ENCODE data around the gene MTUS2.
"Not testable (repeated sequence)": the region's sequence is repeated elsewhere in the genome, so short reads cannot be mapped to it uniquely, and the experiment has no call there.

Gene MTUS2

DNA sequence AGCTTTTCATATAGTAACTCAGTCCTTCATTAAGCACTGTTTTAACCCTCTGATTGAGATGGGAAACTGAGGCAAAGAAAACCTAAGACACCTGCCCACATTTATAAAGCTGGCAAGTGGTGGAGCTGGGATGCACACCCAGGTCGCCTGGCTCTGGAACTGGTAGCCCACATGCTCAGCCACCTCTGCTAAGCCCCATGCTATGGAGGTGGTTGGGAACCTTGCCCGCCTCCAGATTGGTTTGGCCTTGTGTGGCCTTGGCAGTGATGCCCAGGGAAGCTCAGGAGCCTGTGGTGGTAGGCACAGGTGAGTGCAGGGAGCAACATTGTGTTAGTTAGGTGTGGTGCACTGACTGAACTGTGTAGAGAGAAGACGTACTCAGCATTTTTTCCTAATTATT lies 370.2 kb downstream of the MTUS2 start:
- no peak for DNase-seq (ENCODE audit: extremely low spot score)
- ChIA-PET CTCF (no interaction called here), POLR2A (no interaction called here)
- TF ChIP-seq ZNF384 (IDR thresholded peaks at IDR 0.05) (no peak), FOXM1 (IDR thresholded peaks at IDR 0.05; ENCODE audit: borderline replicate concordance) (no peak), HDGF (IDR thresholded peaks at IDR 0.05; ENCODE audit: borderline replicate concordance) (no peak), FOXA1 (IDR thresholded peaks at IDR 0.05) (no peak), SUZ12 (IDR thresholded peaks at IDR 0.05) (no peak), L3MBTL2 (conservative IDR thresholded peaks at IDR 0.05) (no peak)

DNA sequence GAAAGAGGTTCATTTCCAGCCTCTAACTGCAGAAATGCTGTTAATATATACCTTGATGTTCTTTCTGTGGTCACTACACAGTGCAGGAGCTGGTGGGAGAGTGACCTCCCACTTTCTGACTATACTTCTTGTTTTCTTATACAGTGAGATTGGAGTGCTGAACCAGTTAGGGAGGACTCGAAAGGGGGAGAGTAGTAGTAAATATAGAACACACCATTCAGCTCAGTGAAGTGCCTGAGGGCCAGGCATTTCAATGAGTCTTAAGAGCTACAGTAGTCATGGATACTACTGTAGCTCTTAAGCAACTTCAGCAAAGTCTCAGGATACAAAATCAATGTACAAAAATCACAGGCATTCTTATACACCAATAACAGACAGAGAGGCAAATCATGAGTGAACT lies 372.9 kb downstream of the MTUS2 start:
- ChIA-PET POLR2A (no interaction called here), CTCF (no interaction called here)
- TF ChIP-seq SP1 (IDR thresholded peaks at IDR 0.05) (no peak), ELF4 (IDR thresholded peaks at IDR 0.05) (no peak), PKNOX1 (IDR thresholded peaks at IDR 0.05) (no peak), TARDBP (IDR thresholded peaks at IDR 0.05) (no peak), HDGF (IDR thresholded peaks at IDR 0.05; ENCODE audit: borderline replicate concordance) (no peak), BHLHE40 (IDR thresholded peaks at IDR 0.05; ENCODE audit: borderline replicate concordance) (no peak), FOXK2 (IDR thresholded peaks at IDR 0.05) (no peak)
- no peak for DNase-seq (ENCODE audit: extremely low spot score)

GRCh38 chr13:29195456-29195855 lies 375.3 kb downstream of the MTUS2 start:
- CTCF ChIA-PET = no interaction called here
- TF ChIP-seq BHLHE40 (IDR thresholded peaks at IDR 0.05; ENCODE audit: borderline replicate concordance) = no peak
- no peak for TF ChIP-seq PKNOX1 (IDR thresholded peaks at IDR 0.05)
- no peak for TF ChIP-seq SUZ12 (IDR thresholded peaks at IDR 0.05)
- TF ChIP-seq ELF4 (IDR thresholded peaks at IDR 0.05) = no peak
- TF ChIP-seq TARDBP (IDR thresholded peaks at IDR 0.05) = no peak

DNA sequence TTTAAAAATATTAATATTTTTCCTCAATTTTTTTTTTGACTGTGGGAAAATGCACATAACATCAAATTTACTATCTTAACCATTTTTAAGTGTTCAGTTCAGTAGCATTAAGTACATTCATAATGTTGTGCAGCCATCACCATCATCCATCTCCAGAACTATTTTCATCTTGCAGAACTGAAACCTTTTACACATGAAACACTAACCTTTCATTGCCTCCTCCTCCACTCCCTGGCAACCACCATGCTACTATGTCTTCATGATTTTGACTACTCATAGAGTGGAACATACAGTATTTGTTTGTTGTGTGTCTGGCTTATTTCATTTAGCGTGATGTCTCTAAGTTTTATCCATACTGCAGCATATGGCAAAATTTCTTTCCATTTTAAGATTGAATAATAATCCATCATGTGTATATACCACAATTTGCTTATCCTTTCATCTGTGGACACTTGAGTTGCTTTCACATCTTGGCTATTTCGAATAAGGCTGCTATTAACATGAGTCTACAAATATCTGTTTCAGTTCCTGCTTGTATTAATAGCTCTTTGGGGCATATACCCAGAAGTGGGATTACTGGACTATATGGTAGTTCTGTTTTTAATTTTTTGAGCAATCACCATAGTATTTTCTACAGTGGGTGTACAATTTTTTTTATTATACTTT lies 376.4 kb downstream of the MTUS2 start:
- ChIA-PET POLR2A (no interaction called here), CTCF (no interaction called here)
- no peak for TF ChIP-seq NFRKB (IDR thresholded peaks at IDR 0.05)
- no peak for TF ChIP-seq LEF1 (IDR thresholded peaks at IDR 0.05; ENCODE audit: borderline replicate concordance)
- no peak for TF ChIP-seq L3MBTL2 (conservative IDR thresholded peaks at IDR 0.05)
- no peak for TF ChIP-seq FOXM1 (IDR thresholded peaks at IDR 0.05; ENCODE audit: borderline replicate concordance)
- no peak for TF ChIP-seq BHLHE40 (IDR thresholded peaks at IDR 0.05; ENCODE audit: borderline replicate concordance)
- no peak for TF ChIP-seq HDGF (IDR thresholded peaks at IDR 0.05; ENCODE audit: borderline replicate concordance)
- TF ChIP-seq SUZ12 (IDR thresholded peaks at IDR 0.05) = no peak
- no peak for DNase-seq (ENCODE audit: extremely low spot score)

More at GRCh38 chr13:29195456-29195855, 375.3 kb downstream of the MTUS2 start:
- POLR2A ChIA-PET = no interaction called here
- DNase-seq (ENCODE audit: extremely low spot score) = no peak

DNA sequence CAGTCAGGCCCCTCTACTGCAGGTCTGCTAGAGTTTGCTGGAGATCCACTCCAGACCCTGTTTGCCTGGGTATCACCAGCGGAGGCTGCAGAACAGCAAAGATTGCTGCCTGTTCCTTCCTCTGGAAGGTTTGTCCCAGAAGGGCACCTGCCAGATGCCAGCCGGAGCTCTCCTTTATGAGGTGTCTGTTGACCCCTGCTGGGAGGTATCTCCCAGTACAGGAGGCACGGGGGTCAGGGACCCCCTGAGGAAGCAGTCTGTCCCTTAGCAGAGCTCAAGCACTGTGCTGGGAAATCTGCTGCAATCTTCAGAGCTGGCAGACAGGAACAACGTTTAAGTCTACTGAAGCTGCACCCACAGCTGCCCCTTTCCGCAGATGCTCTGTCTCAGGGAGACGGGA lies 382.6 kb downstream of the MTUS2 start:
- POLR2A ChIA-PET, CTCF ChIA-PET: not testable (repeated sequence)

GRCh38 chr13:29204651-29205050 lies 384.5 kb downstream of the MTUS2 start:
- ChIA-PET POLR2A (no interaction called here), CTCF (no interaction called here)
- DNase-seq (ENCODE audit: extremely low spot score) = no peak
- TF ChIP-seq SUZ12 (IDR thresholded peaks at IDR 0.05) = no peak
- TF ChIP-seq NFRKB (IDR thresholded peaks at IDR 0.05) = no peak

More for the DNA sequence above, 382.6 kb downstream of the MTUS2 start:
- DNase-seq (ENCODE audit: extremely low spot score) = not testable (repeated sequence)

DNA sequence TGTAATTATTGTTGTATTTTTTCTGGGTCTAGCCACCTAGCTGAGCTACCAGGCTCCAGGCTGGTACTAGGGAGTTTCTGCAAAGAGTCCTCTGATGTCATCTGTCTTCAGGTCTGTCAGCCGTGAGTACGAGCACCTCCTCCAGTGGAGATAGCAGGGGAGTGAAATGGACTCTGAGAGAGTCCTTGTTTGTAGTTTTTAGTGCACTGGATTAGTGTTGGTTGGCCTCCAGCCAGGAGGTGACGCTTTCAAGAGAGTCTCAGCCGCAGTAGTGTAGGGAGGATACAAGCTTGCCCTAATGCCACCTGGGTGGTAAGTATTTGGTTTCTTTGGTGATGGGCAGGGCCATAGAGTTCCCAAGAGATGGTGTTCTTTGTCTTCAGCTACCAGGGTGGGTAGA lies 390.5 kb downstream of the MTUS2 start:
- CTCF ChIA-PET = interaction anchor here (0.6 kb wide), 1 partner anchor 164 kb away, joined by 8 read pairs; no protein-coding TSS in a partner anchor
- no peak for DNase-seq (ENCODE audit: extremely low spot score)

DNA sequence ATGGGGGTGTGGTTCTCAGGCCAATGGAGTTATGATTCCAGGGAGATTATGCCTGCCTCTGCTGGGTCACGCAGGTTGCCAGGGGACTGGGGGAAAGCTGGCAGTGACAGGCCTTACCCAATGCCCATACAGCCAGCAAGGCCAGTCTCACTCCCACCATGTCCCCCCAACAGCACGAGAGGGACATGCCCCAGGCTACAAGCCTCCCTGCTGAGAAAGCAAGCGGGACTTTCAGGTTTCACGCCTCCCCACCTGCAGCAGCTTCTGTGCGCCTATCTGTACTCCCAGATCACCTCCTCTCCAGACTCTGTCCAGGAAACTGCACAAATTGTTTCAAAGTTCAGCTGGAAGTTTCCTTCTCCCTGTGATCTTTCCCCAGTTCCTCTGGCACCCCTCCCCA lies 391.0 kb downstream of the MTUS2 start:
- DNase-seq (ENCODE audit: extremely low spot score); POLR2A ChIA-PET: not testable (repeated sequence)
- CTCF ChIA-PET = interaction anchor here (0.6 kb wide), 1 partner anchor 165 kb away, joined by 8 read pairs; no protein-coding TSS in a partner anchor

More for the DNA sequence above, 390.5 kb downstream of the MTUS2 start:
- POLR2A ChIA-PET = no interaction called here
- TF ChIP-seq PKNOX1 (IDR thresholded peaks at IDR 0.05) (no peak), NFRKB (IDR thresholded peaks at IDR 0.05) (no peak), CTBP1 (IDR thresholded peaks at IDR 0.05; ENCODE audit: borderline replicate concordance) (no peak), ZNF384 (IDR thresholded peaks at IDR 0.05) (no peak), FOXA1 (IDR thresholded peaks at IDR 0.05) (no peak), FOXK2 (IDR thresholded peaks at IDR 0.05) (no peak), LEF1 (IDR thresholded peaks at IDR 0.05; ENCODE audit: borderline replicate concordance) (no peak), ELF4 (IDR thresholded peaks at IDR 0.05) (no peak), L3MBTL2 (conservative IDR thresholded peaks at IDR 0.05) (no peak), TARDBP (IDR thresholded peaks at IDR 0.05) (no peak), ARNT (IDR thresholded peaks at IDR 0.05) (no peak)

Data from HEK293T (cell line).